Gastrocnemius medialis (tissue), 4 donors: ENCODE data around the gene PKLR. TPM values are rescaled to one million over a fixed set of nuclear protein-coding genes. Genes with fewer than 3 reads are reported as not detected.

Source experiments
- ATAC-seq, 2 donors: fragments of 150-250 bp; one replicate each; pipeline ENCODE4 v1.9.1; 2016
- DNase-seq, 2 donors: peaks; one replicate each; pipeline ENCODE4 v3.0.0-alpha.2; 2019
- H3K27ac ChIP-seq, 4 donors: fragments of 200-600 bp; sonication (generic); 1 replicate in 1 of 4; 2 replicates in 3 of 4; pipeline ENCODE4 v1.5.1; 2016 to 2018; ENCODE audit warnings: mild to moderate bottlenecking in 2 of 4, moderate library complexity in 1 of 4
- H3K27me3 ChIP-seq, 3 donors: fragments of 200-600 bp; sonication (generic) in 2 of 3; 1 replicate in 1 of 3; 2 replicates in 2 of 3; pipeline versions ENCODE4 v1.5.1 to v1.6.0; 2016 to 2019; ENCODE audit warnings: mild to moderate bottlenecking in 1 of 3, moderate library complexity in 1 of 3
- H3K36me3 ChIP-seq, 2 donors: fragments of 200-600 bp; sonication (generic) in 1 of 2; one replicate each; pipeline ENCODE4 v1.5.1; 2017 to 2018
- H3K4me1 ChIP-seq, 2 donors: fragments of 200-600 bp; sonication (generic) in 1 of 2; one replicate each; pipeline ENCODE4 v1.5.1; 2016 to 2017; ENCODE audit warnings: mild to moderate bottlenecking in 2 of 2
- H3K4me3 ChIP-seq, 4 donors: fragments of 200-600 bp; sonication (generic) in 3 of 4; 1 replicate in 1 of 4; 2 replicates in 3 of 4; pipeline ENCODE4 v1.5.1; 2016 to 2019; ENCODE audit warnings: mild to moderate bottlenecking in 2 of 4
- H3K9me3 ChIP-seq, 3 donors: fragments of 200-600 bp; sonication (generic) in 2 of 3; 1 replicate in 1 of 3; 2 replicates in 2 of 3; pipeline ENCODE4 v1.5.1; 2016 to 2019
- CTCF ChIP-seq, 5 experiments: fragments of 450-650 bp in 3 of 5; fragments of 200-600 bp in 2 of 5; sonication (generic) in 2 of 5; IDR thresholded peaks in 4 of 5; conservative IDR thresholded peaks in 1 of 5; 1 replicate in 4 of 5; 2 replicates in 1 of 5; pipeline ENCODE4 v1.5.1; 2016 to 2019; ENCODE audit warnings: antibody characterized with exemption in 5 of 5, mild to moderate bottlenecking in 3 of 5, moderate library complexity in 3 of 5
- POLR2A ChIP-seq, 2 donors: fragments of 450-650 bp; IDR thresholded peaks; one replicate each; pipeline ENCODE4 v1.6.1; 2017; ENCODE audit warnings: antibody characterized with exemption in 2 of 2, mild to moderate bottlenecking in 2 of 2, moderate library complexity in 2 of 2
- in situ Hi-C, 4 donors: fragments of 200-750 bp; cut with MboI; loops; one replicate each; pipeline versions ENCODE4 v1.15.0 to v1.8.0; 2017; ENCODE audit warnings: low sequenced_read_pairs in 4 of 4
- intact Hi-C: fragments of 100-400 bp; cut with DNase I; formaldehyde crosslinking; loops from one replicate; pipeline ENCODE4 v1.15.1; 2023; ENCODE audit warnings: low total_unique reads
- total RNA-seq, 4 donors: library from RNA; depleted of rRNA; stranded (reverse); fragments of >200 nt; gene quantifications; one replicate each; pipeline versions ENCODE4 v1.1.0 to v1.2.3, GENCODE V29; 2016

Gene PKLR
- total RNA-seq: not detected

GRCh38 chr1:155301342-155301841 lies at the start of gene PKLR:
Gene PKLR, minus strand, starts transcription at chr1:155301438. Its CDS starts 43 bp downstream, at chr1:155301395.
- Histone ChIP-seq H3K4me3 (no peak within 1 kb of the TSS), H3K4me1 (no peaks in the 10 kb centered on the region), H3K36me3 (no peaks in the 10 kb centered on the region), H3K9me3 (no peaks in the 10 kb centered on the region), H3K27me3 (peaks cover 0 to 3% (median 0%) of the 10 kb centered on the region in 3 donors), H3K27ac (no peak within 1 kb of the TSS)
- in situ Hi-C loops (no loop called here), intact Hi-C loops (no loop called here)
- ATAC-seq (no peak), DNase-seq (no peak)
- no peak for TF ChIP-seq CTCF (IDR thresholded peaks at IDR 0.05 in 4 of 5, conservative IDR thresholded peaks at IDR 0.05 in 1 of 5)
- no peak for TF ChIP-seq POLR2A (IDR thresholded peaks at IDR 0.05)

- H3K9me3 ChIP-seq: no peaks in the 10 kb centered on the region
- no peaks in the 10 kb centered on the region for H3K4me1 ChIP-seq
- TF ChIP-seq CTCF (IDR thresholded peaks at IDR 0.05 in 4 of 5, conservative IDR thresholded peaks at IDR 0.05 in 1 of 5) (no peak), POLR2A (IDR thresholded peaks at IDR 0.05) (no peak)
- ATAC-seq (no peak), DNase-seq (no peak)
- H3K27me3 ChIP-seq: no peaks in the 10 kb centered on the region
- H3K4me3 ChIP-seq: no peak overlapping the region
- H3K27ac ChIP-seq: no peak overlapping the region
- in situ Hi-C loops (no loop called here), intact Hi-C loops (no loop called here)
- H3K36me3 ChIP-seq: peaks cover 5 to 93% of the 10 kb centered on the region in 2 donors
Observed at GRCh38 chr1:155342842-155343241, 41.6 kb upstream of the PKLR start.

- no peak for ATAC-seq
- H3K36me3 ChIP-seq: peaks cover 5 to 97% of the 10 kb centered on the region in 2 donors
Observed at GRCh38 chr1:155339515-155340097, 38.4 kb upstream of the PKLR start.

GRCh38 chr1:155334962-155335361 lies 33.7 kb upstream of the PKLR start:
- Histone ChIP-seq H3K9me3 (no peaks in the 10 kb centered on the region), H3K4me1 (no peaks in the 10 kb centered on the region), H3K36me3 (peaks cover 0 to 70% of the 10 kb centered on the region in 2 donors), H3K27ac (no peak overlapping the region), H3K4me3 (no peak overlapping the region), H3K27me3 (no peaks in the 10 kb centered on the region)
- intact Hi-C loops (no loop called here), in situ Hi-C loops (no loop called here)
- no peak for DNase-seq
- TF ChIP-seq POLR2A (IDR thresholded peaks at IDR 0.05): no peak
- TF ChIP-seq CTCF (IDR thresholded peaks at IDR 0.05 in 4 of 5, conservative IDR thresholded peaks at IDR 0.05 in 1 of 5): no peak
- ATAC-seq: no peak

More at GRCh38 chr1:155339515-155340097, 38.4 kb upstream of the PKLR start:
- no peaks in the 10 kb centered on the region for H3K9me3 ChIP-seq
- H3K4me1 ChIP-seq: no peaks in the 10 kb centered on the region
- H3K27ac ChIP-seq: no peak overlapping the region
- TF ChIP-seq CTCF (IDR thresholded peaks at IDR 0.05 in 4 of 5, conservative IDR thresholded peaks at IDR 0.05 in 1 of 5) (no peak), POLR2A (IDR thresholded peaks at IDR 0.05) (no peak)
- intact Hi-C loops (no loop called here), in situ Hi-C loops (no loop called here)
- no peaks in the 10 kb centered on the region for H3K27me3 ChIP-seq
- no peak overlapping the region for H3K4me3 ChIP-seq
- DNase-seq: no peak
